ENCODE measurements around the gene ZNF649. TPM values are rescaled to one million over a fixed set of nuclear protein-coding genes. Genes with fewer than 3 reads are reported as not detected.

Gene ZNF649
- total RNA-seq, 1 donor from 2014 or later, result 13.6 TPM

GRCh38 chr19:51861870-51862622 lies 42.8 kb downstream of the ZNF649 start:
- H3K36me3 Mint-ChIP-seq (ENCODE audit: unreplicated experiment), result peaks cover 14% of the 10 kb centered on the region
- TF ChIP-seq, protein P1, sequence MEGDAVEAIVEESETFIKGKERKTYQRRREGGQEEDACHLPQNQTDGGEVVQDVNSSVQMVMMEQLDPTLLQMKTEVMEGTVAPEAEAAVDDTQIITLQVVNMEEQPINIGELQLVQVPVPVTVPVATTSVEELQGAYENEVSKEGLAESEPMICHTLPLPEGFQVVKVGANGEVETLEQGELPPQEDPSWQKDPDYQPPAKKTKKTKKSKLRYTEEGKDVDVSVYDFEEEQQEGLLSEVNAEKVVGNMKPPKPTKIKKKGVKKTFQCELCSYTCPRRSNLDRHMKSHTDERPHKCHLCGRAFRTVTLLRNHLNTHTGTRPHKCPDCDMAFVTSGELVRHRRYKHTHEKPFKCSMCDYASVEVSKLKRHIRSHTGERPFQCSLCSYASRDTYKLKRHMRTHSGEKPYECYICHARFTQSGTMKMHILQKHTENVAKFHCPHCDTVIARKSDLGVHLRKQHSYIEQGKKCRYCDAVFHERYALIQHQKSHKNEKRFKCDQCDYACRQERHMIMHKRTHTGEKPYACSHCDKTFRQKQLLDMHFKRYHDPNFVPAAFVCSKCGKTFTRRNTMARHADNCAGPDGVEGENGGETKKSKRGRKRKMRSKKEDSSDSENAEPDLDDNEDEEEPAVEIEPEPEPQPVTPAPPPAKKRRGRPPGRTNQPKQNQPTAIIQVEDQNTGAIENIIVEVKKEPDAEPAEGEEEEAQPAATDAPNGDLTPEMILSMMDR (IDR thresholded peaks at IDR 0.05), result no peak

More at GRCh38 chr19:51861870-51862622, 42.8 kb downstream of the ZNF649 start:
- Mint-ChIP-seq H3K4me1 (ENCODE audit: unreplicated experiment) (no peaks in the 10 kb centered on the region), H3K9me3 (ENCODE audit: unreplicated experiment) (peaks cover 61% of the 10 kb centered on the region), H3K27me3 (ENCODE audit: unreplicated experiment) (no peaks in the 10 kb centered on the region), H3K27ac (ENCODE audit: unreplicated experiment) (no peak overlapping the region), H3K4me3 (ENCODE audit: unreplicated experiment) (no peak overlapping the region)
- DNase-seq (ENCODE audit: extremely low spot score, unreplicated experiment), result no peak

Other genes starting within 250 kb of the ZNF649 start
- gene SPACA6, start 211.7 kb downstream of the ZNF649 start, total RNA-seq, result 32.2 and 36.9 TPM in 2 replicates
- not detected in 2 replicates for gene HAS1, start 181.0 kb downstream of the ZNF649 start, total RNA-seq
- gene FPR1, start 153.1 kb downstream of the ZNF649 start, total RNA-seq, result not detected in 2 replicates
- not detected in 2 replicates for gene FPR2, start 143.8 kb downstream of the ZNF649 start, total RNA-seq
- not detected in 2 replicates for gene FPR3, start 109.9 kb downstream of the ZNF649 start, total RNA-seq
- gene ZNF577, start 17.1 kb downstream of the ZNF649 start, total RNA-seq, result 15.4 and 21.3 TPM in 2 replicates
- gene ZNF613, start 22.5 kb upstream of the ZNF649 start, total RNA-seq, result 7.8 and 9.4 TPM in 2 replicates
- gene ZNF350, start 81.8 kb upstream of the ZNF649 start, total RNA-seq, result 10.6 and 12.9 TPM in 2 replicates
- 11.7 and 13.1 TPM in 2 replicates for gene ZNF615, start 103.2 kb upstream of the ZNF649 start, total RNA-seq
- 7.9 and 8.4 TPM in 2 replicates for gene ZNF614, start 123.4 kb upstream of the ZNF649 start, total RNA-seq
- gene ZNF432, start 143.8 kb upstream of the ZNF649 start, total RNA-seq, result 11.5 and 12.5 TPM in 2 replicates
- gene ZNF841, start 190.7 kb upstream of the ZNF649 start, total RNA-seq, result 24.9 and 26.2 TPM in 2 replicates
- 15.0 and 16.5 TPM in 2 replicates for gene ZNF616, start 234.9 kb upstream of the ZNF649 start, total RNA-seq

Data from osteocyte (in vitro differentiated cells).